ENCODE results near the gene SH3BP2. TPM values are rescaled to one million over a fixed set of nuclear protein-coding genes. Genes with fewer than 3 reads are reported as not detected.

Gene SH3BP2
- total RNA-seq, 3 donors from 2014 or later = 72.2 to 77.9 (median 76.7) TPM

DNA sequence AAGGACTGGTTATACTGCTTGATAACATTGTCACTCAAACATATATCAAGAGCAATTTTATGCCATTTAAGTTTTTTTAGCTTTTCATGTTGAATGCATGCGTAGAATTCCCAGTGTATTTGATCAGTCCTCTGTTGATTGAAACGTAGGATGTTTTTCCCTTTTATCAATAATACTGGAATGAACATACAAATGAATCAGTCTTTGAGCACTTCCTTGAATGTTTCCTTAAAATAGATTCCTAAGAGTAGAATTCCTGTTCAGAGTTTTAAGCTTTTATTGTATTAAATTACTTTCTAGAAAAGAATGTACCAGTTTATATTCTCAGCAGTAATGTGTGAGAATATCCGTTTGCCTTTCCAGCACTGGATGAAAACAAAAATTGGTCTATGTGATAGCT lies 88.5 kb downstream of the SH3BP2 start:
- Mint-ChIP-seq H3K27me3 (ENCODE audit: low read depth) (no peaks in the 10 kb centered on the region), H3K4me3 (no peak overlapping the region), H3K4me1 (ENCODE audit: low read depth) (peaks cover 14% of the 10 kb centered on the region), H3K36me3 (ENCODE audit: insufficient read depth) (peaks cover 42% of the 10 kb centered on the region), H3K9me3 (no peaks in the 10 kb centered on the region)
- ATAC-seq (no peak), DNase-seq (no peak)

DNA sequence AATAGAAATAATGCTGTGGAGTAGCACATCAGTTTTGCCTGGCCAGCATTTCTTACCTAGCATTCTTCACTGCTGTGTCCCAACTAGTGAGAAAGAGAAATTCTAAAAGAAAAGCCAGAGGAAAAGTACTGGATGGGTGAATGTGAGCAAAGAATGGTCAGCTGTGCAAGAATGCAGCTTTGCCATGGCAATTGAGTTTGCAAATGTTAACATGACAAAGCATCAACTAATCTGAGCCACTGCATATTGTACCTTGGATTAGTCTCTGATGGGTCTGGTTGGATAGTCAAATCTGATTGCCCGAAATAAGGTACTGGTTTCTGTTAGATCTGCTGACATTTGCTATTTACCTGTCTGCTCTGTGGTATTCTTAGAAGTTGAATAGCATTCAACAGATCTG lies 89.5 kb downstream of the SH3BP2 start:
- no peaks in the 10 kb centered on the region for H3K27me3 Mint-ChIP-seq (ENCODE audit: low read depth)
- ATAC-seq = no peak
- no peak overlapping the region for H3K4me3 Mint-ChIP-seq
- DNase-seq = no peak
- H3K9me3 Mint-ChIP-seq = no peaks in the 10 kb centered on the region
- peaks cover 47% of the 10 kb centered on the region for H3K36me3 Mint-ChIP-seq (ENCODE audit: insufficient read depth)
- H3K4me1 Mint-ChIP-seq (ENCODE audit: low read depth) = peaks cover 14% of the 10 kb centered on the region

- Mint-ChIP-seq H3K4me1 (ENCODE audit: low read depth) (no peaks in the 10 kb centered on the region), H3K36me3 (ENCODE audit: insufficient read depth) (peaks cover 35% of the 10 kb centered on the region), H3K4me3 (no peak overlapping the region), H3K9me3 (no peaks in the 10 kb centered on the region), H3K27me3 (ENCODE audit: low read depth) (no peaks in the 10 kb centered on the region)
- ATAC-seq (no peak), DNase-seq (no peak)
Observed at GRCh38 chr4:2886161-2886560, 93.3 kb downstream of the SH3BP2 start.

DNA sequence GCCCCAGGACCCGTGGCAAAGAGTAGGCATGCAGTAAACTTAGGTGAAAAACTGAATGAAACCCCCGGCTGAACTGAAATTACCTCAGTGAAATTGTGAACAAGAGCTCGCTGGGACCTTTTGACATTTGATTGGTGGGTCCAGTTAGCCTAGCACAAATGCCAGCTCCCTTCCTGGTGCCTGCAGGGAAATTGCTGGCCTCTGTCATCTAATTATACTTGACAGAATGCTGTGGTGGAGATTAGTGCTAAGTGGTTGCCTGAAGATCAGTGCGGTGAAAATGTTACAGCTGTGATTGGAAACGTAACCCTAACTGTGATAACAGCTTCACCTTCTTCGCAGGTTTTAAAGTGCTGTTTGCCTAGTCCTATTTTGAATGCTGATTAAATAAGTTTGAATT lies 93.7 kb downstream of the SH3BP2 start:
- H3K36me3 Mint-ChIP-seq (ENCODE audit: insufficient read depth) = peaks cover 37% of the 10 kb centered on the region
- ATAC-seq (no peak), DNase-seq (no peak)
- peaks cover 1% of the 10 kb centered on the region for H3K4me1 Mint-ChIP-seq (ENCODE audit: low read depth)
- no peaks in the 10 kb centered on the region for H3K27me3 Mint-ChIP-seq (ENCODE audit: low read depth)
- H3K4me3 Mint-ChIP-seq = no peak overlapping the region
- no peaks in the 10 kb centered on the region for H3K9me3 Mint-ChIP-seq

DNA sequence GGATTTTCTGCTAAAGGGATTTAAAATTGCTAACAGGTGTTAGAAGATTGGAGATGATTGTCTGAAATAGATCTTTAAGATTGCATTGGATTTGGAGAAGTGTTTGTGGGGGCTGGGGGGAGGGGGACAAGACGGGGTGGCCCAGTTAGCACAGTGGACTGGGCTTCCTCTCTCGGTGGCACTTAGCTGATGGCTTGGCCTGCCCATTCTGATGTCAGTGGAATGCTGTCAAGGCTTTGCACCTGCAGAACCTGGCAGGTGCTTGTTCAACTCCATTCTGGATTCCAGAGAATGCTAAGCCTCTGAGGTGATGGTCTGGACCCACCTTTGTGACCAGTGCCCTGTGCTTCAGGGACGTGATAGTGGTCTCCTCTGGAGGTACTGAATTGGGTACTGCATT lies 94.5 kb downstream of the SH3BP2 start:
- H3K27me3 Mint-ChIP-seq (ENCODE audit: low read depth) = no peaks in the 10 kb centered on the region
- peaks cover 35% of the 10 kb centered on the region for H3K36me3 Mint-ChIP-seq (ENCODE audit: insufficient read depth)
- H3K4me1 Mint-ChIP-seq (ENCODE audit: low read depth) = peaks cover 3% of the 10 kb centered on the region
- DNase-seq = no peak
- no peak for ATAC-seq
- H3K4me3 Mint-ChIP-seq = no peak overlapping the region
- H3K9me3 Mint-ChIP-seq = no peaks in the 10 kb centered on the region

GRCh38 chr4:2888886-2889285 lies 96.0 kb downstream of the SH3BP2 start:
- no peaks in the 10 kb centered on the region for H3K27me3 Mint-ChIP-seq (ENCODE audit: low read depth)
- no peak overlapping the region for H3K4me3 Mint-ChIP-seq
- no peak for DNase-seq
- H3K36me3 Mint-ChIP-seq (ENCODE audit: insufficient read depth) = peaks cover 33% of the 10 kb centered on the region
- no peak for ATAC-seq
- H3K4me1 Mint-ChIP-seq (ENCODE audit: low read depth) = peaks cover 3% of the 10 kb centered on the region
- no peaks in the 10 kb centered on the region for H3K9me3 Mint-ChIP-seq

Other genes with a start within 250 kb of the SH3BP2 start
- gene TNIP2, start 36.7 kb upstream of the SH3BP2 start, total RNA-seq = 100 to 1,000 TPM in 2 of 3 donors, 10 to 100 TPM in 1; 95.4 to 116 (median 101) TPM
- gene ADD1, start 50.8 kb downstream of the SH3BP2 start, total RNA-seq = 100 to 1,000 TPM; 147 to 175 (median 153) TPM
- 100 to 1,000 TPM; 165 to 187 (median 179) TPM for gene NOP14, start 170.3 kb downstream of the SH3BP2 start, total RNA-seq
- gene GRK4, start 170.5 kb downstream of the SH3BP2 start, total RNA-seq = 1 to 10 TPM; 2.7 to 3.0 (median 2.9) TPM

Measured in activated T-cell treated with anti-CD3 and anti-CD28 coated beads, Interleukin-2, amount 50 U/mL, for 4 hours (primary cell).